Measurements from ENCODE around the gene RNF113A. TPM values are rescaled to one million over a fixed set of nuclear protein-coding genes. Genes with fewer than 3 reads are reported as not detected.

Gene RNF113A
- total RNA-seq, 1 donor from 2014 or later = 11.3 TPM

GRCh38 chrX:119880552-119881437 is 9.3 kb upstream of the RNF113A start:
- no peak for DNase-seq (ENCODE audit: low spot score, unreplicated experiment)
- Mint-ChIP-seq H3K4me1 (ENCODE audit: low read depth) (no peaks in the 10 kb centered on the region), H3K4me3 (ENCODE audit: low read depth) (no peak overlapping the region), H3K27ac (no peak overlapping the region), H3K36me3 (ENCODE audit: insufficient read depth) (peaks cover 1% of the 10 kb centered on the region), H3K27me3 (no peaks in the 10 kb centered on the region), H3K9me3 (ENCODE audit: low read depth) (peaks cover 3% of the 10 kb centered on the region)
- TF ChIP-seq, protein P1, sequence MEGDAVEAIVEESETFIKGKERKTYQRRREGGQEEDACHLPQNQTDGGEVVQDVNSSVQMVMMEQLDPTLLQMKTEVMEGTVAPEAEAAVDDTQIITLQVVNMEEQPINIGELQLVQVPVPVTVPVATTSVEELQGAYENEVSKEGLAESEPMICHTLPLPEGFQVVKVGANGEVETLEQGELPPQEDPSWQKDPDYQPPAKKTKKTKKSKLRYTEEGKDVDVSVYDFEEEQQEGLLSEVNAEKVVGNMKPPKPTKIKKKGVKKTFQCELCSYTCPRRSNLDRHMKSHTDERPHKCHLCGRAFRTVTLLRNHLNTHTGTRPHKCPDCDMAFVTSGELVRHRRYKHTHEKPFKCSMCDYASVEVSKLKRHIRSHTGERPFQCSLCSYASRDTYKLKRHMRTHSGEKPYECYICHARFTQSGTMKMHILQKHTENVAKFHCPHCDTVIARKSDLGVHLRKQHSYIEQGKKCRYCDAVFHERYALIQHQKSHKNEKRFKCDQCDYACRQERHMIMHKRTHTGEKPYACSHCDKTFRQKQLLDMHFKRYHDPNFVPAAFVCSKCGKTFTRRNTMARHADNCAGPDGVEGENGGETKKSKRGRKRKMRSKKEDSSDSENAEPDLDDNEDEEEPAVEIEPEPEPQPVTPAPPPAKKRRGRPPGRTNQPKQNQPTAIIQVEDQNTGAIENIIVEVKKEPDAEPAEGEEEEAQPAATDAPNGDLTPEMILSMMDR (IDR thresholded peaks at IDR 0.05; ENCODE audit: unreplicated experiment) = peak; percentile 57

- Mint-ChIP-seq H3K4me3 (ENCODE audit: low read depth) (no peak overlapping the region), H3K9me3 (ENCODE audit: low read depth) (peaks cover 3% of the 10 kb centered on the region), H3K27ac (peak overlapping the region; percentile 62), H3K4me1 (ENCODE audit: low read depth) (no peaks in the 10 kb centered on the region), H3K27me3 (no peaks in the 10 kb centered on the region), H3K36me3 (ENCODE audit: insufficient read depth) (peaks cover 1% of the 10 kb centered on the region)
- TF ChIP-seq, protein P1 (IDR thresholded peaks at IDR 0.05; ENCODE audit: unreplicated experiment) = no peak
- DNase-seq (ENCODE audit: low spot score, unreplicated experiment) = no peak
Observed at GRCh38 chrX:119880076-119880475, 8.5 kb upstream of the RNF113A start.

DNA sequence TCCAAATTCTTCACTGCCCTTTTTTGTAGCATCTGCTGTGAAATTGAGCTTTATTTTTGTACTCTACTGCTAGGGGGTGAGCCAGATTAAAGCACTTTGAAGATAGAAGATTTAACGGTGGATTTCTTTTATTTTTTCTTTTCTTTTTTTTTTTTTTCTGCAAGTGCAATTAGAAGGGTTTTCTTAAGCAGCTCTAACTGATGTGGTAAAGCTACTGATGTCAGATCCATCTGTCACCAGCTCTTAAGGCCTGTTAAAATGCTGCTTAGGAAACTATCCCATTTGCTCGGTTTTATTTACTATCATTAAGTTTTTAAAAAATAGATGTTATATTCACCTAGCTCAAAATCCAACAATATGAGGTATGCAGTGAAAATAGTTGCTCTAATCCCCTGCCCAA is 7.2 kb upstream of the RNF113A start:
- TF ChIP-seq, protein P1 (IDR thresholded peaks at IDR 0.05; ENCODE audit: unreplicated experiment) = no peak
- Mint-ChIP-seq H3K27ac (no peak overlapping the region), H3K27me3 (no peaks in the 10 kb centered on the region)

DNA sequence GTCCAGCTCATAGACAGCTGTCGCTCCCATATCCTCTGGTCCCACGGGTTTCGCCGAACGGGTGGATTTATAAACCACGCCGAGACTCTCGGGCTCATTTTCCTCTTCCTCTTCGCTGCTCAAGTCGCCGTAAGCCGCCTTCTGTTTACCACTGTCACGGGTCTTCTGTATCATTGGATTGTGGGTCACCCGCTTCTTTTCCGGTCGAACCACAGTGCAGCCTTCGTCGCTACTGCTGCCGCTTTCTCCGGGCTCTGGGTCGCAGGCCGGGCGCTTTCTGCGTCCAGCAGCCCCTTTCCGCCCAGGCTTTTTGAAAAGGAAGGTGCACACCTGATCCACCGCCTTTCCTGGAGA is 311 bp downstream of the RNF113A start:
- Mint-ChIP-seq H3K27me3 (no peaks in the 10 kb centered on the region), H3K4me1 (ENCODE audit: low read depth) (peaks cover 4% of the 10 kb centered on the region), H3K9me3 (ENCODE audit: low read depth) (peaks cover 4% of the 10 kb centered on the region), H3K27ac (peak overlapping the region; percentile 97), H3K4me3 (ENCODE audit: low read depth) (peak overlapping the region; percentile 84), H3K36me3 (ENCODE audit: insufficient read depth) (peaks cover 4% of the 10 kb centered on the region)
- DNase-seq (ENCODE audit: low spot score, unreplicated experiment) = no peak
- TF ChIP-seq, protein P1 (IDR thresholded peaks at IDR 0.05; ENCODE audit: unreplicated experiment) = no peak

More for the DNA sequence above, 7.2 kb upstream of the RNF113A start:
- Mint-ChIP-seq H3K4me3 (ENCODE audit: low read depth) (no peak overlapping the region), H3K36me3 (ENCODE audit: insufficient read depth) (peaks cover 1% of the 10 kb centered on the region), H3K9me3 (ENCODE audit: low read depth) (peaks cover 3% of the 10 kb centered on the region), H3K4me1 (ENCODE audit: low read depth) (no peaks in the 10 kb centered on the region)
- DNase-seq (ENCODE audit: low spot score, unreplicated experiment) = no peak

- Mint-ChIP-seq H3K27me3 (no peaks in the 10 kb centered on the region), H3K4me1 (ENCODE audit: low read depth) (peaks cover 4% of the 10 kb centered on the region), H3K36me3 (ENCODE audit: insufficient read depth) (peaks cover 2% of the 10 kb centered on the region), H3K4me3 (ENCODE audit: low read depth) (peak overlapping the region; percentile 84), H3K9me3 (ENCODE audit: low read depth) (peaks cover 4% of the 10 kb centered on the region), H3K27ac (peak overlapping the region; percentile 97)
- no peak for DNase-seq (ENCODE audit: low spot score, unreplicated experiment)
- TF ChIP-seq, protein P1 (IDR thresholded peaks at IDR 0.05; ENCODE audit: unreplicated experiment) = no peak
Observed at GRCh38 chrX:119870626-119871131, 854 bp downstream of the RNF113A start.
